ENCODE data around the gene DPP6. TPM values are rescaled to one million over a fixed set of nuclear protein-coding genes. Genes with fewer than 3 reads are reported as not detected.
"Not testable (repeated sequence)": the region's sequence is repeated elsewhere in the genome, so short reads cannot be mapped to it uniquely, and the experiment has no call there.

Gene DPP6
- total RNA-seq, 1 experiment from 2014 or later, result not detected

GRCh38 chr7:154113732-154114351 lies 61.6 kb downstream of the DPP6 start:
- DNase-seq (ENCODE audit: low read depth in 1 of 2, low spot score in 2 of 2), result not testable (repeated sequence)

GRCh38 chr7:154117411-154118390 lies 65.5 kb downstream of the DPP6 start:
- not testable (repeated sequence) for DNase-seq (ENCODE audit: low read depth in 1 of 2, low spot score in 2 of 2); H3K36me3 ChIP-seq; H3K27ac ChIP-seq; H3K9me3 ChIP-seq (replicated peaks); H3K4me1 ChIP-seq (replicated peaks); H3K4me3 ChIP-seq; H3K27me3 ChIP-seq (replicated peaks)

More at GRCh38 chr7:154113732-154114351, 61.6 kb downstream of the DPP6 start:
- H3K36me3 ChIP-seq; H3K4me3 ChIP-seq; H3K27ac ChIP-seq; H3K4me1 ChIP-seq (replicated peaks); H3K27me3 ChIP-seq (replicated peaks); H3K9me3 ChIP-seq (replicated peaks): not testable (repeated sequence)

- H3K27ac ChIP-seq; DNase-seq (ENCODE audit: low read depth in 1 of 2, low spot score in 2 of 2); H3K9me3 ChIP-seq (replicated peaks); H3K4me1 ChIP-seq (replicated peaks); H3K27me3 ChIP-seq (replicated peaks); H3K36me3 ChIP-seq; H3K4me3 ChIP-seq: not testable (repeated sequence)
These were observed 68.6 kb downstream of the DPP6 start for GRCh38 chr7:154120825-154121224.

- H3K27me3 ChIP-seq (replicated peaks); H3K9me3 ChIP-seq (replicated peaks); H3K36me3 ChIP-seq; H3K27ac ChIP-seq; H3K4me1 ChIP-seq (replicated peaks); H3K4me3 ChIP-seq; DNase-seq (ENCODE audit: low read depth in 1 of 2, low spot score in 2 of 2): not testable (repeated sequence)
These were observed 70.5 kb downstream of the DPP6 start for GRCh38 chr7:154122720-154123119.

- H3K4me3 ChIP-seq, result not testable (repeated sequence)
These were observed 71.2 kb downstream of the DPP6 start for GRCh38 chr7:154123397-154123796.

GRCh38 chr7:154129142-154129541 lies 76.9 kb downstream of the DPP6 start:
- not testable (repeated sequence) for DNase-seq (ENCODE audit: low read depth in 1 of 2, low spot score in 2 of 2); H3K27me3 ChIP-seq (replicated peaks); H3K36me3 ChIP-seq; H3K9me3 ChIP-seq (replicated peaks); H3K4me1 ChIP-seq (replicated peaks); H3K27ac ChIP-seq; H3K4me3 ChIP-seq

More at GRCh38 chr7:154123397-154123796, 71.2 kb downstream of the DPP6 start:
- not testable (repeated sequence) for H3K36me3 ChIP-seq; DNase-seq (ENCODE audit: low read depth in 1 of 2, low spot score in 2 of 2); H3K9me3 ChIP-seq (replicated peaks); H3K27me3 ChIP-seq (replicated peaks); H3K4me1 ChIP-seq (replicated peaks); H3K27ac ChIP-seq

GRCh38 chr7:154132617-154133016 lies 80.4 kb downstream of the DPP6 start:
- not testable (repeated sequence) for H3K36me3 ChIP-seq; H3K4me3 ChIP-seq; H3K27me3 ChIP-seq (replicated peaks); H3K27ac ChIP-seq; H3K9me3 ChIP-seq (replicated peaks); H3K4me1 ChIP-seq (replicated peaks); DNase-seq (ENCODE audit: low read depth in 1 of 2, low spot score in 2 of 2)

GRCh38 chr7:154133703-154134277 lies 81.6 kb downstream of the DPP6 start:
- not testable (repeated sequence) for H3K36me3 ChIP-seq; H3K9me3 ChIP-seq (replicated peaks)

GRCh38 chr7:154134698-154135097 lies 82.5 kb downstream of the DPP6 start:
- not testable (repeated sequence) for H3K36me3 ChIP-seq; H3K4me1 ChIP-seq (replicated peaks); H3K4me3 ChIP-seq; DNase-seq (ENCODE audit: low read depth in 1 of 2, low spot score in 2 of 2); H3K27ac ChIP-seq; H3K9me3 ChIP-seq (replicated peaks); H3K27me3 ChIP-seq (replicated peaks)

More at GRCh38 chr7:154133703-154134277, 81.6 kb downstream of the DPP6 start:
- not testable (repeated sequence) for H3K27ac ChIP-seq; H3K4me1 ChIP-seq (replicated peaks); DNase-seq (ENCODE audit: low read depth in 1 of 2, low spot score in 2 of 2); H3K27me3 ChIP-seq (replicated peaks); H3K4me3 ChIP-seq

GRCh38 chr7:154135646-154136045 lies 83.4 kb downstream of the DPP6 start:
- H3K4me3 ChIP-seq; H3K9me3 ChIP-seq (replicated peaks); DNase-seq (ENCODE audit: low read depth in 1 of 2, low spot score in 2 of 2); H3K36me3 ChIP-seq; H3K27ac ChIP-seq; H3K27me3 ChIP-seq (replicated peaks); H3K4me1 ChIP-seq (replicated peaks): not testable (repeated sequence)

- H3K9me3 ChIP-seq (replicated peaks); H3K27me3 ChIP-seq (replicated peaks); H3K4me3 ChIP-seq; H3K27ac ChIP-seq; DNase-seq (ENCODE audit: low read depth in 1 of 2, low spot score in 2 of 2); H3K36me3 ChIP-seq; H3K4me1 ChIP-seq (replicated peaks): not testable (repeated sequence)
These were observed 93.9 kb downstream of the DPP6 start for GRCh38 chr7:154145922-154146706.

GRCh38 chr7:154146707-154147038 lies 94.5 kb downstream of the DPP6 start:
- not testable (repeated sequence) for H3K36me3 ChIP-seq; H3K27ac ChIP-seq; H3K4me1 ChIP-seq (replicated peaks); H3K9me3 ChIP-seq (replicated peaks); H3K4me3 ChIP-seq; DNase-seq (ENCODE audit: low read depth in 1 of 2, low spot score in 2 of 2); H3K27me3 ChIP-seq (replicated peaks)

GRCh38 chr7:154148791-154149516 lies 96.8 kb downstream of the DPP6 start:
- H3K4me3 ChIP-seq; H3K9me3 ChIP-seq (replicated peaks); H3K27ac ChIP-seq; DNase-seq (ENCODE audit: low read depth in 1 of 2, low spot score in 2 of 2); H3K27me3 ChIP-seq (replicated peaks); H3K36me3 ChIP-seq; H3K4me1 ChIP-seq (replicated peaks): not testable (repeated sequence)

All from SJSA1 (cell line).